GM12892 (cell line): ENCODE results near the gene GNAQ.

Experiments used
- POLR2A ChIP-seq: IDR thresholded peaks from 2 replicates; pipeline ENCODE4 v1.6.1; 2011; ENCODE audit warnings: low read depth, low read length, control low read depth
- POLR2AphosphoS5 ChIP-seq: IDR thresholded peaks from 2 replicates; pipeline ENCODE4 v1.6.1; 2011; ENCODE audit warnings: low read depth, low read length, control low read depth
- TAF1 ChIP-seq: IDR thresholded peaks from 2 replicates; pipeline ENCODE4 v1.6.1; 2011; ENCODE audit warnings: low read depth, mild to moderate bottlenecking, control low read depth, low read length, borderline replicate concordance

DNA sequence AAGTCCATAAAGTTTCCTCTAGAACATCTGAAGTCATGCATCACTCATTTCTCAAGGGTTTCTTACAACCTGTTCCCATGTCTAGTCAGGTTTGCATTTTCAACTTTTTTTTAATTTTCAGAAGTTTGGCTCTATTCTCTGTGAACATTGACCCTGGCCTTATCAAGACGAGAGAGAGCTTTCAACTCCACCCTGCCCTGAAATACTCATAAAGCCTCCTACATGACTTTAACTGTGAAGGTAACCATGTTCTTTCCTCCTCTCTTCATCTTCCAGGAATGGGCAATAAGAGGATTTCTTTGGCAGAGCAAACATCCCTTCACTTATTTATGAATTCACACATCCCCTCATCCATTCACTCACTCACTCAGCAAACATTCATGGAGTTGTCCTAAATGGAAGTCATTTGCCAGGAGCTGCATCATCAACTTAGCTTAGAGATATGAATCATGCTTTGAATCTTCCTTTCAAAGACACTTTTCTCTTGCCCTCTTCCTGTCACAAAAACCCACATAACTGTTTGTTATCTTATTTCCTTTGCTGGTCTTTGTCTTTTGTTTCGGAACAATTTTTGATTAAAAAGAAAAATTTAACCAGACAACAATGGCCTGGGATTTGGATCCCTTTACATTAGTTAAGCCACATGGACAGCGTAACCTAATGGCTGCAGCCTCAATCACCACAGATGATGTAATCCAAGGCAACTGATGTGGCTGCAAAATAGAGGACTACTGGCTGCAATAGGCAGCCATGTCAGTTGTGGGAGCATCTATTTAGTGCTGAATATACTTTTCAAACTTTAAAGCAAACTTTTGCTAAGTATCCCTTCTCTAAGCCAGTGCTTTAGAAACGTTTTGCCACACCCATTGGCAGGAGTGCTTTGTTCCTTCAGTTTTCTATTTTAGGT lies 43.0 kb upstream of the GNAQ start:
- TF ChIP-seq POLR2AphosphoS5 (no peak), POLR2A (no peak), TAF1 (no peak)
